Choroid plexus epithelial cell (primary cell): Measurements from ENCODE around the gene MRPL32.
A peak's percentile ranks its signal among the peaks of the same experiment; 100 is the strongest.

Experiments
- DNase-seq: peaks from one replicate; pipeline ENCODE4 v3.0.0-alpha.2; 2010; ENCODE audit warnings: low read depth
- H3K4me3 ChIP-seq: 2 replicates; pipeline ENCODE4 v1.5.1; 2011; ENCODE audit warnings: low read depth, mild to moderate bottlenecking, control low read depth, low read length, moderate library complexity
- TF ChIP-seq, protein P1 (sequence below): conservative IDR thresholded peaks from 2 replicates; pipeline ENCODE4 v1.5.1; 2011; ENCODE audit warnings: low read depth, mild to moderate bottlenecking, control low read depth, inconsistent platforms, low read length, moderate library complexity

The MRPL32 gene

DNA sequence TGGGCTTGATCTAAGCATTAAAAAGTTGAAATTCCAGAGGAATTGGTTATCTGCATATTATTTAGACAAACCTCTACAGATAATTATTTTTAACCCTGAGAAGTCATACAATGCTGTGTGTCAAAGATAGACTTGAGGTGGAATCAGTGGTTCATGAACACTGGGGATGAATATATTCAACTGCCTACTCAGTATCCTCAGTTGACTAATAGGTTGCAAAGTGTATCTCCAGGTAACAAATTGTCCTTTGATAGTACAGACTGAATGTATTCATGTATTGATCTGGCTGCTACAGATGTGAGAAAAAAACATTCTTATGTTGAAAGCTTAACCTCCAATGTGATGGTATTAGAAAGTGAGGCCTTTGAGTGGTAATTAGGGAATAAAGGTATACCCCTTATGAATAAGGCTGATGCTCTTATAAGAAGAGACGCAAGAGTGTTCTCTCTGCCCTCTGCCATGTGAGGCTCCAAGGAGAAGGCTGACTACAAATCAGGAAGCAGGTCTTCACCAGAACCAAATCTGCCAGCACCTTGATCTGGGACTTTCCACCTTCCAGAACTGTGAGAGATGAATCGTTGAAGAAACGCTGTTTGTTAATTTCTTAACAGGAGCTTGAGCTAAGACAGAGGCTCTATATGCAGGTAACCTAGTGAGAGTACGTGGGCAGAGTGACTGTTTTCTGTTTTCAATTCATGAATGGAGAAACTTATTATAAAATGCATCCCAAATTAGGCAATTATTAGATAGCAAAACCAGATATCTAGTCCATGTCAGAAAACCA, 7.5 kb downstream of the MRPL32 start:
- DNase-seq: no peak
- TF ChIP-seq, protein P1, sequence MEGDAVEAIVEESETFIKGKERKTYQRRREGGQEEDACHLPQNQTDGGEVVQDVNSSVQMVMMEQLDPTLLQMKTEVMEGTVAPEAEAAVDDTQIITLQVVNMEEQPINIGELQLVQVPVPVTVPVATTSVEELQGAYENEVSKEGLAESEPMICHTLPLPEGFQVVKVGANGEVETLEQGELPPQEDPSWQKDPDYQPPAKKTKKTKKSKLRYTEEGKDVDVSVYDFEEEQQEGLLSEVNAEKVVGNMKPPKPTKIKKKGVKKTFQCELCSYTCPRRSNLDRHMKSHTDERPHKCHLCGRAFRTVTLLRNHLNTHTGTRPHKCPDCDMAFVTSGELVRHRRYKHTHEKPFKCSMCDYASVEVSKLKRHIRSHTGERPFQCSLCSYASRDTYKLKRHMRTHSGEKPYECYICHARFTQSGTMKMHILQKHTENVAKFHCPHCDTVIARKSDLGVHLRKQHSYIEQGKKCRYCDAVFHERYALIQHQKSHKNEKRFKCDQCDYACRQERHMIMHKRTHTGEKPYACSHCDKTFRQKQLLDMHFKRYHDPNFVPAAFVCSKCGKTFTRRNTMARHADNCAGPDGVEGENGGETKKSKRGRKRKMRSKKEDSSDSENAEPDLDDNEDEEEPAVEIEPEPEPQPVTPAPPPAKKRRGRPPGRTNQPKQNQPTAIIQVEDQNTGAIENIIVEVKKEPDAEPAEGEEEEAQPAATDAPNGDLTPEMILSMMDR: no peak
- no peak overlapping the region for H3K4me3 ChIP-seq

DNA sequence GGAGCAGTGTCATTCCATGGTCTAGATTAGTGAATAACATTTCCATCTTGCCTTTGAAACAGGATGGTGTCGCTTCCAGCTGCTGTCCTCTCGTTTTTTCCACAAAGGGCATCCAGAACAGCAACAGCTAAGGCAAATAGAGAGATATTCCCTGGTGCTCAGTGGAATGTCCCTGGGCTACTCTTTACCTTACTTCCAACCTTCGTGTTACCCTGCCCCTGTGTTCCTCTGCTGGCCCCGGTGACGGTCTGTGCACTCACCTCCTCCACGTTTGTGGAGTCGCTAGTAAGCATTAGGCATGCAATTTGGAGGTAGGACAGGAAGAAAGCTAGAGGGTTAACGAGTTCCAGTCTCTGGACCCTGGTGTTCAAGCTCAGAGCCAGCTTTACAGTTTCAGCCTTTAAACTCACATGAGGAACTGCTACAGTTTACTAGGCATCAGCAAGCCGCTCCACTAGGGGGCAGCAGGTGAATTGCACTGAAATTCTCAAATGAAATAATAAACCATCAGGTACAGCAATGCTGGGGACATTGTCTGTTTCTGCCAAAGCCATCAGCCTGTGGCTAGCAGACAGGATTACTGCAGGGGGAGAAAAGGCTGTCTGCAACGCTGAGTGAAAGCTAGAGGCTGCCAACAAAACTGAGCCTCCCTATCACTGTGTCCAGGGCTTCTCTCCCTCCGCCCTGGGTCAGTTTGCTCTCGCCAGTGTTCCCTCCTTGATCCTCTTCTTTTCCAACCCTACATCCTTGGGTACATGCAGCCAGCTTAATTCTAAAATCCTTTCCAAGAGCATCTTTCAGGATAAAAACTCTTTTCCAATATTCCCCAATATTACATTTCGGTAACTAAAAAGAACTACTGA, 9.0 kb downstream of the MRPL32 start:
- peak; percentile 91 for DNase-seq
- TF ChIP-seq, protein P1: peak; percentile 98
- H3K4me3 ChIP-seq: no peak overlapping the region

DNA sequence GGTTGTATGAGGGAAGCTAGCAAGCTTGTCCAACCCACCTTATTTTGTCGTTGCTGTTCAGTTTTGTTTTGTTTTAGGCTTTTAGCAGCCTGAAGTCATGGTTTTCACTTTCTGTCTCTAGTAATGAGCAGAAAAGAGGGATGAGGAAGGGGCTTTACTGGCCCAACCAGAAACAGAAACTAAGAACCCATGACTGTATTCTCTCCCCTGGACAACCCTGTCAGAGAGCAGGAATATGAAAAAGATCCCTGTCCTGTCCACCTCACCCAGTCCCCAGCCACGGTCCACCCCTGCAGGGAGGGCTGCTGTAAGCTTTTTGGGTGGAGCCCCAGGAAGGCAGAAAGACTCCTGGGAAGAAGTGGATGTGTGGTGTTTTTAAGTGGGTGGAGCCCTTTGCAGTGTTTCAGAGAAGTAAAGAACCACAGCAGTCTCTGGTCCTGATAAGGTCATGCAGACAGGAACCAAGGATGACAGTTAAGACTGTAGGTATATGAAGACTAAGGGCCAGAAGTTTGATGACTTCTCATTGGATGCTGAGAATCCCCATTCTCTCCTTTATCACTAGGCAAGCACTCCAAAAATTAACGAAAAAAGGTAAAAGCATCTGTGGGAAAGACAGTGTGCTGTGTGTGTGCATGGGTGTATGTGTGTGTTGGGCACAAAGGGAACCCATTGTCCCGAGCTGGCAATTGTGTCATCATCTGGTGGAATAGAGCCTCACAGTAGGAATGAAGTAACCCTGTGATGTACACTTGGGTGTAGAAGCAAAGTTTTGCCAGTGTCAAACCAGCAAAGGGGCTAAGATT, 13.8 kb downstream of the MRPL32 start:
- TF ChIP-seq, protein P1: no peak
- DNase-seq: peak; percentile 30
- no peak overlapping the region for H3K4me3 ChIP-seq

DNA sequence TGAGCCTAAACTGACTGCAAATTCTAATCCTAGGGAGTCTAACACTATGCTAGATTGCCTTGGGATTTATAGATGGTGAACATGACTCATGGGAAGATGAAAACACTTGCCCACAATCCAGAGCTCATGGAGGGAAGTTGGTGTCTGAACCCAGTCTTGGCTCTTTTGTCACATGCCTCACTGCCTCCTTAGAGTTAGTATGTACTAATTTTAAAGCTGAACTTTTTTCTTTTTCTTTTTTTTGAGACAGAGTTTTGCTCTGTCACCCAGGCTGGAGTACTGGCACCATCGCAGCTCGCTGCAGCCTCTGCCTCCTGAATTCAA, 14.4 kb downstream of the MRPL32 start:
- TF ChIP-seq, protein P1: no peak
- no peak for DNase-seq
- no peak overlapping the region for H3K4me3 ChIP-seq

DNA sequence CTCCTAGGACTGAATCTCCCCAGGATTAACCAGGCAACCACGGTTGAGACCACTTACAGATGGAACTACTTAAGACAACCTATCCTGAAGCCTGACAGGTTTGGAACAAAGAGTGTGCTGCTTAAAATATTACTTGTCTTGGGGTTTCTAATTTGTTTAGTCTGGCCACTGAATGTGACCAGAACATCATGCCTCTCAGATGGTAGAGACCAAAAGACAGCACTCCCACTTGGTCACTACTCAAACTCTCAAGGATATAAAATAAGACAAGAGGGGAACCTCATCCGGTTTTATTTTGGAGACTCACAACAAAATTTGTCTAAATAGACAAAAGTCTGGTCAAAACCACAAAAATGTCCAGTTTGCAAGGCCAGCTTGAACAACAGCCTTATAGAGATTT, 15.3 kb downstream of the MRPL32 start:
- DNase-seq: peak; percentile 30
- H3K4me3 ChIP-seq: no peak overlapping the region
- TF ChIP-seq, protein P1: no peak

DNA sequence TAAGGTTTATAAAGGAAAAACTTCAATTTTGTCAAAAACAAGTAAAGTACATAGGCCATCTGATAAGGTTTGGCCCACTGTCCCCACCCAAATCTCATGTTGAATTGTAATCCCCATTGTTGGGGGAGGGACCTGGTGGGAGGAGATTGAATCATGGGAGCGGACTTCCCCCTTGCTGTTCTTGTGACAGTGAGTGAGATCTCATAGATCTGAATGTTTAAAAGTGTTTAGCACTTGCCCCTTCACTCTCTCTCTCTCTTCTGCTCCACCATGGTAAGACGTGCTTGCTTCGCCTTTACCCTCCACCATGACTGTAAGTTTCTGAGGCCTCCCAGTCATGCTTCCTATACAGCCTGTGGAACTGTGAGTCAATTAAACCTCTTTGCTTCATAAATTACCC, 18.2 kb downstream of the MRPL32 start:
- TF ChIP-seq, protein P1: no peak
- no peak overlapping the region for H3K4me3 ChIP-seq
- no peak for DNase-seq
